ENCODE data around the gene NCBP1.

The NCBP1 gene

GRCh38 chr9:97705354-97705950, 71.8 kb downstream of the NCBP1 start:
- no peak for TF ChIP-seq CTCF (IDR thresholded peaks at IDR 0.05; ENCODE audit: low read depth, low read length)
- no peak for DNase-seq (ENCODE audit: extremely low read depth, low read depth)

DNA sequence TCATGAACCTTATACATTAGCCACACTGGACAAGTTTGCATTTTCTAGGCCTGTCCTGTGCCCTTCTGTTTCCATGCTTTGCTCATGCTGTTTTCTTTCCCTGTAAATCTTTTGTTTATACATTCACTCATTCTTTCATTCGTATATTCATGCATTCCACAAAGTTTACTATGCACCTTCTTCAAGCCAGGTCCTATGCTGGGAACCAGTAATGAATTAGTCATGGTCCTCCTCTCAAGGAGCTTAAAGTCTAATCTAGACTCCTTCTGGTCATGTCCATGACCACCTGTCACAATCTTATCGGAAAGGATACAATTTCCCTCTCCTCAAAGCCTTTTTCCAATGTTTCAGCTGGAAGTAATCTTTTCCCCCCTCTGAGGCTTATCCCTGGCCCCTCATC, 72.6 kb downstream of the NCBP1 start:
- no peak for DNase-seq (ENCODE audit: extremely low read depth, low read depth)
- TF ChIP-seq CTCF (IDR thresholded peaks at IDR 0.05; ENCODE audit: low read depth, low read length) = no peak

- TF ChIP-seq CTCF (IDR thresholded peaks at IDR 0.05; ENCODE audit: low read depth, low read length) = peak; percentile 76
- DNase-seq (ENCODE audit: extremely low read depth, low read depth) = peak; percentile 37
These were observed 77.0 kb downstream of the NCBP1 start for GRCh38 chr9:97710356-97711222.

DNA sequence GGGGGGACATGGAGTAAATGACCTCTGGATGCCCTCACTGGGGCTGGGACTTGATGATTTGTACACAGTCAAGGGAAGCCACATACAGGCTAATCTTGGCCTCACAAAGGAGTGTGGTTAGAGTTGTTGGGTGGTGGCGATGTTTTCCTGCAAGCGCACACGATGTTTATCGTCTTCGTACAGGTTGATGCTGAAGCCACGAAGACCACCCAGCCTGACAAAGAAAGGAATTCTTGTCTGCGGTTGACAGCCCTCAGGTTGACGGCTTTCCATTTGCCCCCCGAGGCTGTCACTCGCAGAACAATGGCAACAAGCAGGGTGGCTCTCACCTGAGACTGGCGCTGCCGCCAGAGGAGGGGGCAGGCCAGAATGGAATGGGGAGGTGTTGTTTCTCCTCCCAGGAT, 77.6 kb downstream of the NCBP1 start:
- DNase-seq (ENCODE audit: extremely low read depth, low read depth) = no peak
- no peak for TF ChIP-seq CTCF (IDR thresholded peaks at IDR 0.05; ENCODE audit: low read depth, low read length)

DNA sequence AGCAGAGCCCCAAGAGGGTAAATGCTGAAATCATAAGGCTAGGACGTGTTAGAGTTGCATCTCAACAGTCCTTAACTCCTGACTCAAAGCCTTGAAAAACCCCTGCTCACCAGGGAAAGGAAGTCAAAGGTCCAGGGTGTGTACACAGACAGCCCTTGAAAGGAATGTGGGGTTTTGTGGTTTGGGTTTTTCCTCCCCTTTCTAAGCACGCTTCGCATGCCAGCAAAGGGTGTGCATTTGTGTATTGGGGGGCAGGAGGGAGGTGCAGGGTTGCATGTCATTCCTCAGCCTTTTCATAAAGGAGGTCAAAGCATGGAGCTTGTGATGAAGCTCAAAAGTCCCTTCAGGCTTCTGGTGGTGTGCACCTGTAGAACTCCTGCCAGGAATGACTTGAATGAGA, 80.8 kb downstream of the NCBP1 start:
- peak; percentile 32 for DNase-seq (ENCODE audit: extremely low read depth, low read depth)

GRCh38 chr9:97717866-97718265, 84.2 kb downstream of the NCBP1 start:
- no peak for DNase-seq (ENCODE audit: extremely low read depth, low read depth)
- TF ChIP-seq CTCF (IDR thresholded peaks at IDR 0.05; ENCODE audit: low read depth, low read length) = no peak

More for the DNA sequence above, 80.8 kb downstream of the NCBP1 start:
- TF ChIP-seq CTCF (IDR thresholded peaks at IDR 0.05; ENCODE audit: low read depth, low read length) = no peak

DNA sequence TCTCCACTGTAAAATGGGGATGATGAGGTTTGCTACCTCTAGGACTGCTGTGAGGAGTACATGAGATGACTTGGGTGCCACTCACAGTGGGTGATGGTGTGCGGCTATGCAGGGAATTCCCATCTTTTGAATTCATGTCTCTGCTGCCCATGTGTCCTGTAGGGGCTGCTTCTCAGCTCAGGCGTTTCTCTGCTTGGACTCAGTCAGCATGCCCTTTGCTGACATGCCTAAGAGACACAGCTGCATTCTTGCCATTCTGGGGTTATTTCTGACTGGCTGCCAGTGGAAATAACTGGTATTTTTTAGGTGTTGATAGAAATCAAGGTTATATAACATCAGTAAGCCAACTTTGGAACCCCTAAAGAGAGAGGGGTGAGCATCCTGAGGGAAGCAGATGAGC, 87.8 kb downstream of the NCBP1 start:
- DNase-seq (ENCODE audit: extremely low read depth, low read depth) = no peak

More for the DNA sequence above, 87.8 kb downstream of the NCBP1 start:
- no peak for TF ChIP-seq CTCF (IDR thresholded peaks at IDR 0.05; ENCODE audit: low read depth, low read length)
